LNCaP clone FGC (cell line): ENCODE measurements around the gene TNFAIP3.

Experiments
- DNase-seq: peaks from one replicate; pipeline ENCODE4 v3.0.0-alpha.2; 2011; ENCODE audit warnings: low read depth
- H3K4me3 ChIP-seq: 2 replicates; pipeline ENCODE4 v1.5.1; 2011; ENCODE audit warnings: mild to moderate bottlenecking, low read depth, low read length, control low read depth
- TF ChIP-seq, protein P1 (sequence below): IDR thresholded peaks from 2 replicates; pipeline ENCODE4 v1.5.1; 2012; ENCODE audit warnings: mild to moderate bottlenecking; ENCODE audit not compliant: control insufficient read depth, insufficient read depth; ENCODE audit errors: extremely low read depth

The TNFAIP3 gene

DNA sequence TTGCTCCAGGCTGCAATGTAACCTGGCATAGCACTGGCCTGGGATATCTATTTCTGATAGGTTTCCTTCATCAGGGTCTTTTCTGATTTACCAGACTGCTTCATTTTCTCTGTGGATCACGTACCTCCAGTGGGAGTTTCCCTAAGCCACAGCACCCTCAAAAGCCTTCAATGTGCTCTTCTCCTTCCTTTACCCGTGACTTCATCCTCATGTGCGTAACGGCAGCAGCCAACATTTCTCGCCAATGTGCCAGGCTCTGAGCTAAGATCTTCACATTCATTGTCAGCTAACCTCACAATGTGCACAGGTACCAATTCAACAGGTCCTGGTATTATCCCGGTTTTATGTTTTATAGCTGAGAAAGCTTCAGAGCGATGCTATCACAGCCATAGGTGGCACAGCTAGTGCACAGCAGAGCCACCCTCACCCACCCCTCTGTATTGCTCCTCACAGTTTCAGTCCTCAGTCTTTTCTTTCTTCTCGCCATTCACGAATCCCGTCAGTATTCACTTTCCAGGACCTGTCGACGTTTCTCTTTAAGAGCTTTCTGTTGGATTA, 58.2 kb downstream of the TNFAIP3 start:
- no peak for DNase-seq
- H3K4me3 ChIP-seq: no peak overlapping the region
- TF ChIP-seq, protein P1, sequence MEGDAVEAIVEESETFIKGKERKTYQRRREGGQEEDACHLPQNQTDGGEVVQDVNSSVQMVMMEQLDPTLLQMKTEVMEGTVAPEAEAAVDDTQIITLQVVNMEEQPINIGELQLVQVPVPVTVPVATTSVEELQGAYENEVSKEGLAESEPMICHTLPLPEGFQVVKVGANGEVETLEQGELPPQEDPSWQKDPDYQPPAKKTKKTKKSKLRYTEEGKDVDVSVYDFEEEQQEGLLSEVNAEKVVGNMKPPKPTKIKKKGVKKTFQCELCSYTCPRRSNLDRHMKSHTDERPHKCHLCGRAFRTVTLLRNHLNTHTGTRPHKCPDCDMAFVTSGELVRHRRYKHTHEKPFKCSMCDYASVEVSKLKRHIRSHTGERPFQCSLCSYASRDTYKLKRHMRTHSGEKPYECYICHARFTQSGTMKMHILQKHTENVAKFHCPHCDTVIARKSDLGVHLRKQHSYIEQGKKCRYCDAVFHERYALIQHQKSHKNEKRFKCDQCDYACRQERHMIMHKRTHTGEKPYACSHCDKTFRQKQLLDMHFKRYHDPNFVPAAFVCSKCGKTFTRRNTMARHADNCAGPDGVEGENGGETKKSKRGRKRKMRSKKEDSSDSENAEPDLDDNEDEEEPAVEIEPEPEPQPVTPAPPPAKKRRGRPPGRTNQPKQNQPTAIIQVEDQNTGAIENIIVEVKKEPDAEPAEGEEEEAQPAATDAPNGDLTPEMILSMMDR: no peak

DNA sequence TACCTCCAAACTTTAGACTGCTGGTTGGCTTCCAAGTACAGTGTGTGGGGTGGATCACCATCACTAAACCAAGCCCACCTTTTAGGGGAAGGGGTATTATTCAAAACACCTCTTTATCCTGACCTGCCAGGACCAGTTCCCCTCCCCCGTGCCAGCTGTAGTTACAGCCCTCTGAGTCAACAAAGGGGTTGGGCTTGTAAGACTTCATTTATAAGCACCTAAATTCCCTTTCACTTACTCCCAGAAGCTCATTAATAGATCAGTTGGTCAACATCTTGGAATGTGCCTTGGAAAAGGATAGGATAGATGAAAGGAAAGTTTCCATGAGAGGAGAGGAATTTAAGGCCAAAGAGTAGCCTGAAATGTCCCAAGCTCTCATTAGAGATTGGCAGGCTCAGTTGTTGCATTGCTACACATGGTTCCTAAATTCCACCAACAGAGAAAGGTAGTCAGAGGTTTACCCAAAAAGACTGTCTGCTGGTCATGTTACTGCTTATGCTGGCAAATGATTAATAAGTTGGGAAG, 59.2 kb downstream of the TNFAIP3 start:
- DNase-seq: peak; percentile 18
- no peak overlapping the region for H3K4me3 ChIP-seq
- TF ChIP-seq, protein P1: no peak

DNA sequence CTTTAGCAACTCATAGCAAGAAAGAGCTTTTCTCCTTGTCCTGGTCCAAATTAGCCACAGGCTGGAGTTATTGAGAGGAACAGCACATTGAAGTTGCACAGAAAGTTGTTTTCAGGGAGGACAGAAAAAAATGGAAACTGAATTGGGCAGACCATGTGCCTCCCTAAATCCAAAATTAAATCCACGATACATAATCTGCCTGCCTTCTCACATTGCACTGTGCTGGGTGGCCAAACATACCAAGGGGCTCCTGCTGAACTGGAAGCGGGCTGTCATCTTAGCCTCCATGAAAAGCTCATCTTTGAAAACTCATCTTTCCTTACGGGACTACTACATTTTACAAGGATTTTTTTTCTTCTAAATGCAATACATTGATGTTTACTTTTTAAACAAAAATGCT, 59.9 kb downstream of the TNFAIP3 start:
- DNase-seq: no peak

DNA sequence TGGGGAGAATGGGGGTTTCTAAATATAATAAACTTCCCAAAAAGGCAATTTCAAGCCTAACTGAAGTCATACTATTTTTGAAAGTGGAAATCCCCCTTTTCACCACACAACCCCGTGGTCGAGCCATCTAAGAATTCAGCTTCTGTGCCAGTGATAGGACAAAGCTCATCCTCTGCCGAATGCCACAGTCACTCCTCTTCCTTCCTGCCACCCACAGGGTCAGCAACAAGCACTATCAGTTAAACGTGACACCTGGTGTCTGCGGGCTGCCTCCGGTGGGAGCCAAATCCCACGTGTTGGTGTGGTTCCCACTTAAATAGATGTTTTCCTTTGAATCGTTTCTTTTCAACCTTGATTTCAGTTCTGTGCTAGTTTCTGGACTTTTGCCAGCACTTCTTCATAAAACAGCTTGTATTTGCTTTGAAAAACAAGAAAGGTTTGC, 60.7 kb downstream of the TNFAIP3 start:
- DNase-seq: no peak
- no peak overlapping the region for H3K4me3 ChIP-seq
- TF ChIP-seq, protein P1: no peak

More for the DNA sequence above, 59.9 kb downstream of the TNFAIP3 start:
- no peak overlapping the region for H3K4me3 ChIP-seq
- TF ChIP-seq, protein P1: no peak

DNA sequence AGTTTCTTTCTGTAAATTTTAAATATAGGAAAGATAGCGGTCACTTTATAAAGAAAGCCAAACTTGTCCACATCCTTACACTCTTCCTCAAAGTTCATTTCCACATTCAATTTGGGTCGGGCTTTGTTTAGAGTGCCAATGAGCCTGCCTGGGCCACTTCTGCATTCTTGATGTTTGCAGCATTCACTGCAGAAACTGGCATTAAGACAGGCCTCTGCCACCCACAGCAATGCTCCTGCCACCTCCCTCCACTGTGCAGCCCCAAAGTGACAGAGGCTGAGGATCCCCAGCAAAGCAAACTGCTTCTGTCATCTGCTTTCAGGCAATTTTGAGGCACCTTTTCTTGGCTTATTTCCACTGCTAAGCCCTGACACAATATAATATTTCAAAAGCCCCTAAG, 61.2 kb downstream of the TNFAIP3 start:
- TF ChIP-seq, protein P1: no peak
- no peak overlapping the region for H3K4me3 ChIP-seq
- DNase-seq: no peak

DNA sequence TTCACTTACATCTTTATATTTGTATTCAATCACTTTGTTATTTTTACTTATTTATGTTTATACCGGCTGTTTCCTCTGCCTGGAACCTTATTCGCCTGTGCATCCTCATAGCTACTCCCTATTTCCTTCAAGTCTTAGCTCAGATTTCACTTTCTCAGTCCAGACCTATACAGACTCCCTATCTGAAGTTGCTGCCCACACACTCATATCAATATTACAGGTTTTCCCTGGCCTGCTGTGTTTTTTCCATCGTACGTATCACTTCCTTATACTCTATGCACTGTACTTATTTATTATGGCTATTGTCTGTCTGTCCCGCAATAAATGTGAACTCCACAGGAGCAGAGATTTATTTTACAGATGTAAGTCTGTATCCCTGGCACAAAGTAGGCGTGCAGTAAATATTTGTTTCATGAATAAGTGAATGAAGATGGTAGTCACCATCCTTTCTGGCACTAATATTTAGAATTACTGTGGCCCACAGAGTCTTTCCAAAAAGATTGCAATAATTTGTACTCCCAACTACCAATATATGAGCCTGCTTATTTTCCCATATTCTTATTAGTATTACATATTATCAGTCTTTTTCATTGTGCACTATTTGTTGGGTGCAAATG, 64.9 kb downstream of the TNFAIP3 start:
- no peak overlapping the region for H3K4me3 ChIP-seq
- TF ChIP-seq, protein P1: no peak
- no peak for DNase-seq
